NCI-H748 treated with DMSO at 0.1 percent for 48 hours (cell line): ENCODE measurements around the gene ARSI.

Experiments
- DNase-seq: peaks from one replicate; lab custom pipeline; 2025; lab: John Stamatoyannopoulos, UW

Gene ARSI

GRCh38 chr5:150307617-150308426 is 5.1 kb upstream of the ARSI start:
- DNase-seq: no peak

- DNase-seq: no peak
These were observed 4.1 kb upstream of the ARSI start for GRCh38 chr5:150306775-150307174.

GRCh38 chr5:150305557-150305956 is 2.9 kb upstream of the ARSI start:
- no peak for DNase-seq

- no peak for DNase-seq
These were observed 2.4 kb upstream of the ARSI start for GRCh38 chr5:150305095-150305494.

GRCh38 chr5:150304481-150305081 is 1.9 kb upstream of the ARSI start:
- DNase-seq: no peak

- no peak for DNase-seq
These were observed 1.1 kb upstream of the ARSI start for GRCh38 chr5:150303660-150304386.

- no peak for DNase-seq
These were observed 438 bp upstream of the ARSI start for GRCh38 chr5:150303070-150303615.

GRCh38 chr5:150301901-150302300 is 804 bp downstream of the ARSI start:
- DNase-seq: no peak

GRCh38 chr5:150301170-150301505 is 1.6 kb downstream of the ARSI start:
- DNase-seq: no peak

GRCh38 chr5:150300496-150301169 is 2.1 kb downstream of the ARSI start:
- DNase-seq: no peak

- DNase-seq: no peak
These were observed 3.0 kb downstream of the ARSI start for GRCh38 chr5:150299571-150300327.

- DNase-seq: no peak
These were observed 3.8 kb downstream of the ARSI start for GRCh38 chr5:150298701-150299451.

GRCh38 chr5:150297934-150298595 is 4.6 kb downstream of the ARSI start:
- no peak for DNase-seq

- no peak for DNase-seq
These were observed 5.3 kb downstream of the ARSI start for GRCh38 chr5:150297236-150297890.

- no peak for DNase-seq
These were observed 6.2 kb downstream of the ARSI start for GRCh38 chr5:150296496-150296895.

- no peak for DNase-seq
These were observed 6.8 kb downstream of the ARSI start for GRCh38 chr5:150295741-150296486.

GRCh38 chr5:150295172-150295634 is 7.5 kb downstream of the ARSI start:
- DNase-seq: no peak

- no peak for DNase-seq
These were observed 8.1 kb downstream of the ARSI start for GRCh38 chr5:150294551-150295071.
